ENCODE results near the gene RAB24.

DNA sequence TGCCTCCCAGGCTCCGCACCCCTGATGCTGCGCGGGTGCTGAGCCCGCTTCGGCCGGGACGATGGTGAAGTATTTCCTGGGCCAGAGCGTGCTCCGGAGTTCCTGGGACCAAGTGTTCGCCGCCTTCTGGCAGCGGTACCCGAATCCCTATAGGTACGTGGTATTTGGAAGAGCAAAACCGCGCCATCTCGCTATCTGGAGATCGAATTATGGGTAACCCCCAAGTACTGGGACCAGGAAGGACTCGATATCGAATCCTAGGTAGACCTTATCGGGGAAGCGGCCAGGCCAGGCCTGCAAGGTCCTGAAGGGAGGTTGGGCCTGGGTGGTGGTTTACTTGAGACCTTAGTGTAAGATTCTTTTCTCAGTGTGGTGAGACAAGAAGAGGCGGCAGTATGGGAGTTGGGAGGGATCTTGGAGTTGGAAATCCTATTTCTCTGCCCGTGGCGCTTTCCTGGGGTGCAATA is 439 bp upstream of the RAB24 start:
- TF ChIP-seq CTCF (IDR thresholded peaks at IDR 0.05) (no peak), EP300 (IDR thresholded peaks at IDR 0.05) (no peak), POLR2A (IDR thresholded peaks at IDR 0.05) (no peak)
